HepG2 (cell line): ENCODE measurements around the gene ARHGAP4. TPM values are rescaled to one million over a fixed set of nuclear protein-coding genes. Genes with fewer than 3 reads are reported as not detected.

ENCODE experiments used
- FOSL2 ChIP-seq: sonication (generic); formaldehyde crosslinking; IDR thresholded peaks from 2 replicates; pipeline ENCODE4 v1.4.0; 2020; ENCODE audit warnings: missing genetic modification reagents
- GPN1 ChIP-seq: sonication (generic); formaldehyde crosslinking; IDR thresholded peaks from 2 replicates; pipeline ENCODE4 v1.5.1; 2020; ENCODE audit warnings: missing genetic modification reagents, borderline replicate concordance
- KMT2B ChIP-seq: IDR thresholded peaks from 2 replicates; pipeline ENCODE4 v1.6.1; 2016; ENCODE audit warnings: missing genetic modification reagents, missing compliant biosample characterization
- RBM39 ChIP-seq: fragments of 200-400 bp; formaldehyde crosslinking; IDR thresholded peaks from one replicate; pipeline ENCODE4 v1.6.1; 2018; ENCODE audit warnings: antibody characterized with exemption, mild to moderate bottlenecking, low read depth, low read length; ENCODE audit not compliant: poor library complexity, severe bottlenecking
- SNAI1 ChIP-seq: sonication (generic); formaldehyde crosslinking; IDR thresholded peaks from 2 replicates; pipeline ENCODE4 v1.5.0; 2020; ENCODE audit warnings: mild to moderate bottlenecking, missing genetic modification reagents, borderline replicate concordance
- ZNF235 ChIP-seq: sonication (generic); formaldehyde crosslinking; IDR thresholded peaks from 2 replicates; pipeline ENCODE4 v1.8.1; 2023; ENCODE audit warnings: mild to moderate bottlenecking, missing genetic modification reagents, borderline replicate concordance
- ZNF260 ChIP-seq: sonication (generic); formaldehyde crosslinking; IDR thresholded peaks from 2 replicates; pipeline ENCODE4 v1.4.0; 2020; ENCODE audit warnings: missing genetic modification reagents, low read depth, mild to moderate bottlenecking, borderline replicate concordance
- ZNF557 ChIP-seq: sonication (generic); formaldehyde crosslinking; IDR thresholded peaks from 2 replicates; pipeline ENCODE4 v1.4.0; 2020; ENCODE audit warnings: missing genetic modification reagents
- ZNF558 ChIP-seq: sonication (generic); formaldehyde crosslinking; IDR thresholded peaks from 2 replicates; pipeline ENCODE4 v1.9.0; 2022; ENCODE audit warnings: mild to moderate bottlenecking, missing genetic modification reagents, borderline replicate concordance
- ZSCAN21 ChIP-seq: sonication (generic); formaldehyde crosslinking; IDR thresholded peaks from 2 replicates; pipeline ENCODE4 v1.8.0; 2022; ENCODE audit warnings: mild to moderate bottlenecking, missing genetic modification reagents, moderate library complexity, borderline replicate concordance
- polyA plus RNA-seq, 8 experiments: library from polyadenylated mRNA; depleted of rRNA in 3 of 8; stranded (reverse) in 7 of 8; unstranded in 1 of 8; fragments of >200 nt; fragmentation: Illumina TruSeq in 4 of 8; extraction: Trizol in 4 of 8; gene quantifications; 2 replicates each; pipeline versions ENCODE4 v1.2.1 to v1.2.3, GENCODE V29; 2011 to 2016; ENCODE audit warnings: low read depth in 4 of 8, missing spikeins in 1 of 8, mixed read lengths in 1 of 8; ENCODE audit not compliant: insufficient read depth in 1 of 8
- total RNA-seq, 5 experiments: library from RNA; depleted of rRNA; stranded (reverse); fragments of >200 nt; fragmentation: Illumina TruSeq; extraction: Trizol; gene quantifications; 2 replicates each; pipeline ENCODE4 v1.2.3, GENCODE V29; 2016; ENCODE audit warnings: low read depth in 1 of 5
- TF ChIP-seq, protein P1 (sequence below): sonication (generic); formaldehyde crosslinking; IDR thresholded peaks from 2 replicates; pipeline ENCODE4 v1.5.1; 2020; ENCODE audit warnings: missing genetic modification reagents, mild to moderate bottlenecking, borderline replicate concordance
- TF ChIP-seq, protein P2 (sequence below): IDR thresholded peaks from 2 replicates; pipeline ENCODE4 v1.6.1; 2012; ENCODE audit warnings: low read length, improper control_type of control experiment
- TF ChIP-seq, protein P3 (sequence below): sonication (generic); formaldehyde crosslinking; IDR thresholded peaks from 2 replicates; pipeline ENCODE4 v1.4.0; 2020; ENCODE audit warnings: mild to moderate bottlenecking, missing genetic modification reagents
- TF ChIP-seq, protein P4 (sequence below): sonication (generic); formaldehyde crosslinking; IDR thresholded peaks from 2 replicates; pipeline ENCODE4 v1.4.0; 2020; ENCODE audit warnings: missing genetic modification reagents, borderline replicate concordance
- TF ChIP-seq, protein P5 (sequence below): sonication (generic); formaldehyde crosslinking; IDR thresholded peaks from 2 replicates; pipeline ENCODE4 v1.5.0; 2020; ENCODE audit warnings: mild to moderate bottlenecking, missing genetic modification reagents, borderline replicate concordance

ARHGAP4 gene
- total and polyA plus RNA-seq, 2 of the 13 experiments (the other 11 are each of a cell fraction or from before 2014, with no cell fraction given): 0.57 to 0.64 TPM

DNA sequence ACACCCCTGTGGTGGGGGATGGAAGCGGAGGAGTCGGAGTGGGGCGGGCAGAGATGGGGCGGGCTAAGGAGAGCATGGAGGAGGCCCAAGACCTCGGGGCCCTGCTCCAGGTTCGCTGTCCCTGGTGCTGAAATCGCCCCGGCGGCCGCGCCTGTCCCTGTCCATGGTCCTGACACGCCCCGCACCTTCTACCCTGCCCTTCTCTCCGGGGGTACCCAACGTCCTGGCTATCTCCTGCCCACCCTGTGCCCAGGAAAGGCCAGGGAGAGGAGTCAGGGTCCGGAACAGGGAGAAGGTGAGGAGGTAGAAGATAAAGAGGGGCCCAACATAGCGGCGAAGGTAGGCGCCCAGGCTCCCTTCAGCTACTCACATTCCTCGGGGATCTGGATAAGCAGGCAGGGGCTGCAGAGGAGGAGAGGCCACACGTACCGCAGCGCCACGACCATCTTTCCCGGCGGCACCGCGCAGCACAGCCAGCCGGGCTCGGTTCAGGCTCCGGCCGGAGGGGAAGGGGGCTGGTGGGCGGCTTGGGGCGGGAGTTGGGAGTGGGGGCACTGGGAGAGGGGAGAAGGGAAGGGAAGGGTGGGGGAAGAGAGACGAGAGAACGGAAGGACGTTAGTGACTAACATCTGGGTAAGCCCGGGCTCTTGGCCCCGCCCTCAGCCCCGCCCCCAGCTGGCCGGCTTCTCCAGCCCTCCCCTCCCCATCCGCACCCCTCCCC is 50.5 kb downstream of the ARHGAP4 start (continued):
- TF ChIP-seq ZNF235 (CRISPR knock-in tag) (peak; percentile 100), ZNF558 (peak; percentile 100), KMT2B (CRISPR knock-in tag) (peak; percentile 98), SNAI1 (CRISPR knock-in tag) (peak; percentile 100), ZNF260 (no peak), GPN1 (CRISPR knock-in tag) (peak; percentile 99), RBM39 (no peak), ZNF557 (CRISPR knock-in tag) (peak; percentile 100), ZSCAN21 (peak; percentile 100), FOSL2 (CRISPR knock-in tag) (peak; percentile 89)
- TF ChIP-seq, protein P1, sequence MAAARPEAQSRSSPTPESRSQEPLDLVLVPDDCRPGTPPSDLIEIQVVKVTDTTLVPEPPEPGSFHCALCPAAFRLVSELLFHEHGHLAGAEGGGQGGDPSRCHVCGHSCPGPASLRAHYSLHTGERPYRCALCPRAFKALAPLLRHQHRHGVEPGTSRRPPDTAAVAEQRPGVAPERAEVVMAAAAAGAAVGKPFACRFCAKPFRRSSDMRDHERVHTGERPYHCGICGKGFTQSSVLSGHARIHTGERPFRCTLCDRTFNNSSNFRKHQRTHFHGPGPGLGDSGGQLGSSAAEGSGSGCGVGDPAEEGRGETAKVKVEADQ (CRISPR knock-in tag): peak; percentile 100
- TF ChIP-seq, protein P2, sequence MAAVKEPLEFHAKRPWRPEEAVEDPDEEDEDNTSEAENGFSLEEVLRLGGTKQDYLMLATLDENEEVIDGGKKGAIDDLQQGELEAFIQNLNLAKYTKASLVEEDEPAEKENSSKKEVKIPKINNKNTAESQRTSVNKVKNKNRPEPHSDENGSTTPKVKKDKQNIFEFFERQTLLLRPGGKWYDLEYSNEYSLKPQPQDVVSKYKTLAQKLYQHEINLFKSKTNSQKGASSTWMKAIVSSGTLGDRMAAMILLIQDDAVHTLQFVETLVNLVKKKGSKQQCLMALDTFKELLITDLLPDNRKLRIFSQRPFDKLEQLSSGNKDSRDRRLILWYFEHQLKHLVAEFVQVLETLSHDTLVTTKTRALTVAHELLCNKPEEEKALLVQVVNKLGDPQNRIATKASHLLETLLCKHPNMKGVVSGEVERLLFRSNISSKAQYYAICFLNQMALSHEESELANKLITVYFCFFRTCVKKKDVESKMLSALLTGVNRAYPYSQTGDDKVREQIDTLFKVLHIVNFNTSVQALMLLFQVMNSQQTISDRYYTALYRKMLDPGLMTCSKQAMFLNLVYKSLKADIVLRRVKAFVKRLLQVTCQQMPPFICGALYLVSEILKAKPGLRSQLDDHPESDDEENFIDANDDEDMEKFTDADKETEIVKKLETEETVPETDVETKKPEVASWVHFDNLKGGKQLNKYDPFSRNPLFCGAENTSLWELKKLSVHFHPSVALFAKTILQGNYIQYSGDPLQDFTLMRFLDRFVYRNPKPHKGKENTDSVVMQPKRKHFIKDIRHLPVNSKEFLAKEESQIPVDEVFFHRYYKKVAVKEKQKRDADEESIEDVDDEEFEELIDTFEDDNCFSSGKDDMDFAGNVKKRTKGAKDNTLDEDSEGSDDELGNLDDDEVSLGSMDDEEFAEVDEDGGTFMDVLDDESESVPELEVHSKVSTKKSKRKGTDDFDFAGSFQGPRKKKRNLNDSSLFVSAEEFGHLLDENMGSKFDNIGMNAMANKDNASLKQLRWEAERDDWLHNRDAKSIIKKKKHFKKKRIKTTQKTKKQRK: no peak
- TF ChIP-seq, protein P3, sequence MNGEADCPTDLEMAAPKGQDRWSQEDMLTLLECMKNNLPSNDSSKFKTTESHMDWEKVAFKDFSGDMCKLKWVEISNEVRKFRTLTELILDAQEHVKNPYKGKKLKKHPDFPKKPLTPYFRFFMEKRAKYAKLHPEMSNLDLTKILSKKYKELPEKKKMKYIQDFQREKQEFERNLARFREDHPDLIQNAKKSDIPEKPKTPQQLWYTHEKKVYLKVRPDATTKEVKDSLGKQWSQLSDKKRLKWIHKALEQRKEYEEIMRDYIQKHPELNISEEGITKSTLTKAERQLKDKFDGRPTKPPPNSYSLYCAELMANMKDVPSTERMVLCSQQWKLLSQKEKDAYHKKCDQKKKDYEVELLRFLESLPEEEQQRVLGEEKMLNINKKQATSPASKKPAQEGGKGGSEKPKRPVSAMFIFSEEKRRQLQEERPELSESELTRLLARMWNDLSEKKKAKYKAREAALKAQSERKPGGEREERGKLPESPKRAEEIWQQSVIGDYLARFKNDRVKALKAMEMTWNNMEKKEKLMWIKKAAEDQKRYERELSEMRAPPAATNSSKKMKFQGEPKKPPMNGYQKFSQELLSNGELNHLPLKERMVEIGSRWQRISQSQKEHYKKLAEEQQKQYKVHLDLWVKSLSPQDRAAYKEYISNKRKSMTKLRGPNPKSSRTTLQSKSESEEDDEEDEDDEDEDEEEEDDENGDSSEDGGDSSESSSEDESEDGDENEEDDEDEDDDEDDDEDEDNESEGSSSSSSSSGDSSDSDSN (CRISPR knock-in tag): peak; percentile 53; the same call in 1 of the 2 replicates
- TF ChIP-seq, protein P4, sequence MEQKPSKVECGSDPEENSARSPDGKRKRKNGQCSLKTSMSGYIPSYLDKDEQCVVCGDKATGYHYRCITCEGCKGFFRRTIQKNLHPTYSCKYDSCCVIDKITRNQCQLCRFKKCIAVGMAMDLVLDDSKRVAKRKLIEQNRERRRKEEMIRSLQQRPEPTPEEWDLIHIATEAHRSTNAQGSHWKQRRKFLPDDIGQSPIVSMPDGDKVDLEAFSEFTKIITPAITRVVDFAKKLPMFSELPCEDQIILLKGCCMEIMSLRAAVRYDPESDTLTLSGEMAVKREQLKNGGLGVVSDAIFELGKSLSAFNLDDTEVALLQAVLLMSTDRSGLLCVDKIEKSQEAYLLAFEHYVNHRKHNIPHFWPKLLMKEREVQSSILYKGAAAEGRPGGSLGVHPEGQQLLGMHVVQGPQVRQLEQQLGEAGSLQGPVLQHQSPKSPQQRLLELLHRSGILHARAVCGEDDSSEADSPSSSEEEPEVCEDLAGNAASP (CRISPR knock-in tag): peak; percentile 99
- TF ChIP-seq, protein P5, sequence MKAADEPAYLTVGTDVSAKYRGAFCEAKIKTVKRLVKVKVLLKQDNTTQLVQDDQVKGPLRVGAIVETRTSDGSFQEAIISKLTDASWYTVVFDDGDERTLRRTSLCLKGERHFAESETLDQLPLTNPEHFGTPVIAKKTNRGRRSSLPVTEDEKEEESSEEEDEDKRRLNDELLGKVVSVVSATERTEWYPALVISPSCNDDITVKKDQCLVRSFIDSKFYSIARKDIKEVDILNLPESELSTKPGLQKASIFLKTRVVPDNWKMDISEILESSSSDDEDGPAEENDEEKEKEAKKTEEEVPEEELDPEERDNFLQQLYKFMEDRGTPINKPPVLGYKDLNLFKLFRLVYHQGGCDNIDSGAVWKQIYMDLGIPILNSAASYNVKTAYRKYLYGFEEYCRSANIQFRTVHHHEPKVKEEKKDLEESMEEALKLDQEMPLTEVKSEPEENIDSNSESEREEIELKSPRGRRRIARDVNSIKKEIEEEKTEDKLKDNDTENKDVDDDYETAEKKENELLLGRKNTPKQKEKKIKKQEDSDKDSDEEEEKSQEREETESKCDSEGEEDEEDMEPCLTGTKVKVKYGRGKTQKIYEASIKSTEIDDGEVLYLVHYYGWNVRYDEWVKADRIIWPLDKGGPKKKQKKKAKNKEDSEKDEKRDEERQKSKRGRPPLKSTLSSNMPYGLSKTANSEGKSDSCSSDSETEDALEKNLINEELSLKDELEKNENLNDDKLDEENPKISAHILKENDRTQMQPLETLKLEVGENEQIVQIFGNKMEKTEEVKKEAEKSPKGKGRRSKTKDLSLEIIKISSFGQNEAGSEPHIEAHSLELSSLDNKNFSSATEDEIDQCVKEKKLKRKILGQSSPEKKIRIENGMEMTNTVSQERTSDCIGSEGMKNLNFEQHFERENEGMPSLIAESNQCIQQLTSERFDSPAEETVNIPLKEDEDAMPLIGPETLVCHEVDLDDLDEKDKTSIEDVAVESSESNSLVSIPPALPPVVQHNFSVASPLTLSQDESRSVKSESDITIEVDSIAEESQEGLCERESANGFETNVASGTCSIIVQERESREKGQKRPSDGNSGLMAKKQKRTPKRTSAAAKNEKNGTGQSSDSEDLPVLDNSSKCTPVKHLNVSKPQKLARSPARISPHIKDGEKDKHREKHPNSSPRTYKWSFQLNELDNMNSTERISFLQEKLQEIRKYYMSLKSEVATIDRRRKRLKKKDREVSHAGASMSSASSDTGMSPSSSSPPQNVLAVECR (CRISPR knock-in tag): peak; percentile 95
